Measurements from ENCODE around the gene PSMC2. TPM values are rescaled to one million over a fixed set of nuclear protein-coding genes. Genes with fewer than 3 reads are reported as not detected.

PSMC2 gene
- total RNA-seq (2022; extraction: Qiagen RNA extraction): 150 to 206 TPM (median 151 TPM) in 5 replicates

DNA sequence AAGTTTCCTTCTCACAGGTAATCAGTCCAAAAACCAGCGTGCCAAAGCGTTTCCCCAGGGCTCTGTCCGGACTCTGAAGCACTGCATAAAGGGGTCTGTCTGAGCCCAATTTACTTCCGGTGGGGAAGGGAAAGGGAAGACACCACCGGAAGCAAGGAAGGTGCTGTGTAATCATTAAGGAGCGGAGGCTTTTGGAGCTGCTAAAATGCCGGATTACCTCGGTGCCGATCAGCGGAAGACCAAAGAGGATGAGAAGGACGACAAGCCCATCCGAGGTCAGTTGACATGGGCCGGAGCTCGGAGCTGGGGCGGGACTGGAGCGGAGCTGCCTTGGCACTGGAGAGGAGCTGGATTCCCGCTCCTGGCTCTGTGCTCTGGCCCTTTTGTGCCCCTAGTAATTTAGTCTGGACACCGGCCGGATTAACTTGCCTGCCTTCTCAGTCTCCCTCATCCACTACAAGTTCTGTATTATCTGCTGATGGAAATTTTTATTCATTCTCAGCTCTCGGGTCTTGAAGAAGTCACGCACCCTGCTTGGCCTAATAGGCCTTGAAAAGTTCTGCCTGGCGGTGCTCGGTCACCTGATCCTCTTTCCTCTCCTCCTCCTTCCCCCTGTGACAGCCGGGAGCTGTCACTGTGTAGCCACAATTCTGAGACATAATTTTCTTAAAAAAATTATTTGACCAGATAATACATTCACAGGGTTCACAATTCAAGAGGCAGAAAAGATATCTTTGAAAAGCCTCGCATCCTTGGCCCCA lies at the start of gene PSMC2:
TSS of gene PSMC2 (plus strand) at position 137 of the 761 bp plus-strand sequence. CDS start at position 206, 69 bp downstream.

DNA sequence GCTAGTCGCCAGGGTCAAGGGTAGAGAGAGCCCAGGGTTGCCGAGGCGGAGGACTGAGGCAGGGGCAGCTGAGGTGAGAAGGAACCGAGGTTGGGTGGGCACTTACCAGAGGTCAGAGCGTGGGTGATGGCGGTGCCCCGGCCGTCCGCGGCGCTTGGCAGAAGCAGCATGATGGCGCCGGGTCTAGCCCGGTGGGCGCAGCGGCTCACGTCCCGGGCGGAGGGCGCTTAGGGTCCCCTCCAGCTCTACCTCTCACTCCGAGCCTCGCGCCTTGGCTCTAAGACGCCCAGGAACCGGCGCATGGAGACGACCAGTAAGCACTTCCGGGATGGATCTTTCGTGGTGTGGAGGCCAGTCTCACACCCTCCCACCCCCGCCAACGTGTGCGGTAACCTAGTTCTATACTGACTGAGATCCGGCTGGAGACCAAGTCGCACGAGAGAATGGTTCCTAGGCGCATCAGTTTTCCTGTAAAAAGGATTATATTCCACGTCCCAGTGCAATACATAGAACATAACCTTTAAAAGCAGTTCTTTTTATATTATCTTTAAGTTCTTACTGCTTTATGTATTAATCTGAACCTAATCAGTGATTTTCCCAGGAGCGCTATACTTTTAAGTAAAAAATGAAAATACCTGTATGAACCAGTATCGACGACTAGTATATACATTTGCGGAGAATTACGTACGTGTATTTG lies 2.8 kb upstream of the PSMC2 start, which contains the start of gene DNAJC2:
TSS of gene DNAJC2 (minus strand) at position 315 of the 697 bp plus-strand sequence. CDS start at position 170, 145 bp downstream.

Other genes with a start within 250 kb of the PSMC2 start
- 2.9 to 4.5 TPM (median 3.6 TPM) in 5 replicates for gene NAPEPLD, start 198.5 kb upstream of the PSMC2 start, total RNA-seq (2022; extraction: Qiagen RNA extraction)
- 62.3 to 74.0 TPM (median 65.1 TPM) in 5 replicates for gene PMPCB, start 50.2 kb upstream of the PSMC2 start, total RNA-seq (2022; extraction: Qiagen RNA extraction)
- 37.3 to 56.8 TPM (median 41.9 TPM) in 5 replicates for gene DNAJC2, start 2.9 kb upstream of the PSMC2 start, total RNA-seq (2022; extraction: Qiagen RNA extraction)
- not detected in 5 replicates for gene SLC26A5, start 98.6 kb downstream of the PSMC2 start, total RNA-seq (2022; extraction: Qiagen RNA extraction)

Data from A549 treated with CORT108297 at 1 μM for 4 hours (cell line).